K562 (cell line): ENCODE measurements around the gene NSMF. TPM values are rescaled to one million over a fixed set of nuclear protein-coding genes. Genes with fewer than 3 reads are reported as not detected.
A peak's percentile ranks its signal among the peaks of the same experiment; 100 is the strongest.

Experiments used
- ATAC-seq: fragments of 200-7000 bp; cut with Tn5 transposase; 3 replicates; pipeline ENCODE4 v1.9.1; 2020; ENCODE audit warnings: moderate library complexity
- BruUV-seq: library from RNA; stranded (reverse); fragments of 400-500 nt; replicated peaks from 2 replicates; lab custom pipeline; 2021; lab: Mats Ljungman, UMichigan
- CTCF ChIA-PET: fragments of 300-600 bp; formaldehyde crosslinking; extraction: SDS; loops from one replicate; lab custom pipeline; 2021; ENCODE audit warnings: low intra/inter-chr PET ratio; lab: Yijun Ruan, JAX
- POLR2A ChIA-PET: fragments of 300-600, 350-650 bp; sonication (Branson Sonifier 250); formaldehyde crosslinking; extraction: SDS; loops from one replicate; lab custom pipeline; 2021; ENCODE audit warnings: antibody characterized with exemption, inconsistent platforms; lab: Yijun Ruan, JAX
- DNase-seq, 4 experiments: peaks; one replicate each; pipeline versions ENCODE4 v3.0.0 to v3.0.0-alpha.2; 2011 to 2018; ENCODE audit warnings: low spot score in 3 of 4, mixed read lengths in 3 of 4; ENCODE audit errors: extremely low read depth in 1 of 4
- FAIRE-seq: peaks from 2 replicates; lab custom pipeline; 2011; peaks lifted over from hg19 to GRCh38; lab: Jason Lieb, UNC
- H2AFZ ChIP-seq: 2 replicates; pipeline ENCODE4 v1.6.0; 2011; ENCODE audit warnings: low read depth, low read length, control low read depth, inconsistent platforms
- H3K27ac ChIP-seq: fragments of 200-600 bp; 3 replicates; pipeline ENCODE4 v1.8.0; 2011; ENCODE audit warnings: low read depth, mild to moderate bottlenecking, control low read depth, inconsistent platforms, low read length, moderate library complexity, mixed read lengths; ENCODE audit errors: extremely low read depth
- H3K27me3 ChIP-seq, 2 experiments: fragments of 300-600 bp in 1 of 2; 2 replicates in 1 of 2; 3 replicates in 1 of 2; pipeline versions ENCODE4 v1.6.0 to v1.8.0; 2011; ENCODE audit warnings: inconsistent platforms in 2 of 2, low read length in 2 of 2, mild to moderate bottlenecking in 1 of 2, mixed read lengths in 1 of 2, moderate library complexity in 1 of 2; ENCODE audit not compliant: control insufficient read depth in 2 of 2, insufficient read depth in 2 of 2
- H3K36me3 ChIP-seq: fragments of 300-600 bp; 3 replicates; pipeline ENCODE4 v1.8.0; 2011; ENCODE audit warnings: mild to moderate bottlenecking, low read length, inconsistent platforms; ENCODE audit not compliant: control insufficient read depth, insufficient read depth
- H3K4me1 ChIP-seq, 2 experiments: fragments of 200-600 bp in 1 of 2; replicated peaks in 1 of 2; 2 replicates in 1 of 2; 3 replicates in 1 of 2; pipeline versions ENCODE4 v1.5.1 to v1.8.0; 2011; ENCODE audit warnings: inconsistent platforms in 2 of 2, low read length in 2 of 2, mild to moderate bottlenecking in 1 of 2, mixed read lengths in 1 of 2, moderate library complexity in 1 of 2; ENCODE audit not compliant: control insufficient read depth in 2 of 2, insufficient read depth in 2 of 2
- H3K4me2 ChIP-seq: 2 replicates; pipeline ENCODE4 v1.6.1; 2011; ENCODE audit warnings: low read length, control low read depth, inconsistent platforms, mixed read lengths; ENCODE audit not compliant: insufficient read depth
- H3K4me3 ChIP-seq: fragments of 200-600 bp; sonication (generic), shearing (Covaris generic); 2 replicates; pipeline ENCODE4 v1.5.1; 2016; ENCODE audit warnings: control low read depth, inconsistent platforms
- H3K79me2 ChIP-seq: fragments of 200-600 bp; 3 replicates; pipeline ENCODE4 v1.8.0; 2011; ENCODE audit warnings: low read length, inconsistent platforms; ENCODE audit not compliant: control insufficient read depth, insufficient read depth
- H3K9ac ChIP-seq, 2 experiments: 2 replicates each; pipeline versions ENCODE4 v1.6.0 to v1.6.1; 2011; ENCODE audit warnings: low read depth in 2 of 2, low read length in 2 of 2, control low read depth in 1 of 2, inconsistent platforms in 1 of 2, mild to moderate bottlenecking in 1 of 2, mixed read lengths in 1 of 2; ENCODE audit not compliant: insufficient read depth in 1 of 2
- H3K9me1 ChIP-seq: one replicate; pipeline ENCODE4 v1.6.0; 2011; ENCODE audit warnings: inconsistent platforms, mild to moderate bottlenecking, low read length, moderate library complexity; ENCODE audit not compliant: control insufficient read depth, insufficient read depth
- H3K9me3 ChIP-seq: replicated peaks from 2 replicates; pipeline ENCODE4 v1.5.1; 2011; ENCODE audit warnings: low read depth, low read length, inconsistent platforms; ENCODE audit not compliant: control insufficient read depth, insufficient read depth
- H4K20me1 ChIP-seq: replicated peaks from 2 replicates; pipeline ENCODE4 v1.6.1; 2011; ENCODE audit warnings: low read length, inconsistent platforms, mixed read lengths; ENCODE audit not compliant: control insufficient read depth, insufficient read depth
- CHAMP1 ChIP-seq: fragments of 450-650 bp; IDR thresholded peaks from 2 replicates; pipeline ENCODE4 v1.6.1; 2016; ENCODE audit warnings: mild to moderate bottlenecking
- GTF2E2 ChIP-seq: fragments of 200-800 bp; sonication (Bioruptor generic); IDR thresholded peaks from 2 replicates; pipeline ENCODE4 v1.6.1; 2016; ENCODE audit warnings: missing genetic modification characterization, missing compliant biosample characterization
- KLF10 ChIP-seq: fragments of 250-450 bp; sonication (Bioruptor Pico); IDR thresholded peaks from 2 replicates; pipeline ENCODE4 v1.6.1; 2021; ENCODE audit warnings: matching md5 sums
- MLLT1 ChIP-seq, 2 experiments: fragments of 450-650 bp; IDR thresholded peaks; 2 replicates each; pipeline ENCODE4 v1.6.1; 2016
- RCOR1 ChIP-seq, 2 experiments: IDR thresholded peaks; 2 replicates each; pipeline ENCODE4 v1.6.1; 2012; ENCODE audit warnings: low read depth in 2 of 2, low read length in 2 of 2, borderline replicate concordance in 1 of 2, improper control_type of control experiment in 1 of 2
- YY1 ChIP-seq, 3 experiments: IDR thresholded peaks; 2 replicates each; pipeline ENCODE4 v1.6.1; 2011; ENCODE audit warnings: low read length in 2 of 3, mild to moderate bottlenecking in 2 of 3, moderate library complexity in 2 of 3, borderline replicate concordance in 1 of 3, control low read depth in 1 of 3, low read depth in 1 of 3; ENCODE audit not compliant: insufficient read depth in 3 of 3, insufficient replicate concordance in 2 of 3, control insufficient read depth in 1 of 3, insufficient read length in 1 of 3; ENCODE audit errors: extremely low read depth in 1 of 3
- ZFX ChIP-seq: sonication (generic); formaldehyde crosslinking; IDR thresholded peaks from 2 replicates; pipeline ENCODE4 v1.8.0; 2022; ENCODE audit warnings: mild to moderate bottlenecking, missing genetic modification reagents, moderate library complexity
- ZNF134 ChIP-seq: fragments of 250-450 bp; sonication (Bioruptor Pico); conservative IDR thresholded peaks from 2 replicates; pipeline ENCODE4 v1.4.0; 2020
- ZNF395 ChIP-seq: fragments of 200-800 bp; sonication (Bioruptor generic); IDR thresholded peaks from 2 replicates; pipeline ENCODE4 v1.6.1; 2017; ENCODE audit warnings: missing genetic modification characterization, missing compliant biosample characterization
- ZNF584 ChIP-seq: fragments of 200-800 bp; sonication (Bioruptor generic); IDR thresholded peaks from 2 replicates; pipeline ENCODE4 v1.6.1; 2016; ENCODE audit warnings: low read depth, mild to moderate bottlenecking, missing genetic modification characterization, missing compliant biosample characterization
- WGBS: fragments of 100-300 bp; shearing (Covaris generic); methylation state at CpG from one replicate; pipeline ENCODE4 v1.1.6; 2016; ENCODE audit warnings: low coverage, mixed read lengths; ENCODE audit not compliant: insufficient coverage; ENCODE audit errors: missing lambda C conversion rate; 5-methylcytosine and 5-hydroxymethylcytosine counted together
- in situ Hi-C: fragments of 300-500 bp; cut with MboI; formaldehyde crosslinking; loops from 4 replicates; pipeline ENCODE4 v1.15.0; 2018; ENCODE audit warnings: inconsistent platforms, mixed read lengths
- intact Hi-C: fragments of 100-400 bp; cut with micrococcal nuclease; formaldehyde crosslinking; loops from 2 replicates; pipeline ENCODE4 v1.14.2; 2022
- polyA plus RNA-seq, 8 experiments: library from polyadenylated mRNA; depleted of rRNA in 4 of 8; stranded (reverse) in 5 of 8; unstranded in 3 of 8; fragments of >200 nt; fragmentation: Nextera tagmentation in 2 of 8; fragmentation: Illumina TruSeq in 1 of 8; extraction: Ambion mirVana in 2 of 8; extraction: Trizol in 1 of 8; gene quantifications; 2 replicates each; pipeline versions ENCODE4 v1.2.1 to v1.2.3, GENCODE V29; 2011 to 2014; ENCODE audit warnings: inconsistent platforms in 1 of 8, missing spikeins in 1 of 8
- total RNA-seq, 7 experiments: library from RNA; depleted of rRNA in 6 of 7; stranded (reverse); fragments of >200 nt in 6 of 7; fragmentation: Illumina TruSeq in 2 of 7; extraction: Trizol in 2 of 7; gene quantifications; 2 replicates each; pipeline versions ENCODE4 v1.2.1 to v1.2.3, GENCODE V29; 2011 to 2021; ENCODE audit warnings: low replicate concordance in 1 of 7

NSMF gene
- total and polyA plus RNA-seq, 9 of the 15 experiments (the other 6 are each of a cell fraction or from before 2014, with no cell fraction given) = 0.20 to 82.7 (median 29.3) TPM

- TF ChIP-seq CHAMP1 = no peak
Measured at GRCh38 chr9:137415451-137415850, 43.7 kb downstream of the NSMF start (continued).

- POLR2A ChIA-PET = interaction anchor here (0.6 to 2.0 kb wide), 3 partner anchors 10 to 135 kb away, joined by 3 to 8 read pairs (median 3); partner anchors contain the start of genes EXD3, NOXA1 and TOR4A
- FAIRE-seq = peak; percentile 60
- peak overlapping the region; percentile 87 for H3K27ac ChIP-seq
Measured at GRCh38 chr9:137412431-137412830, 46.7 kb downstream of the NSMF start.

More at GRCh38 chr9:137412431-137412830, 46.7 kb downstream of the NSMF start:
- Histone ChIP-seq H3K9ac (peak overlapping the region; percentile 62 to 81), H3K4me2 (peak overlapping the region; percentile 52; the same call in 1 of the 2 replicates), H3K36me3 (no peaks in the 10 kb centered on the region; the same call in 2 of the 3 replicates), H2AFZ (peak overlapping the region; percentile 33; the same call in 1 of the 2 replicates), H3K9me1 (no peaks in the 10 kb centered on the region), H3K27me3 (no peaks in the 10 kb centered on the region), H3K79me2 (peaks cover 50% of the 10 kb centered on the region), H4K20me1 (no peaks in the 10 kb centered on the region), H3K9me3 (no peaks in the 10 kb centered on the region), H3K4me3 (no peak overlapping the region), H3K4me1 (peaks cover 20 to 71% of the 10 kb centered on the region in 2 experiments)
- no TSS peak for BruUV-seq
- peak in 1 of 4 experiments; percentile 32 for DNase-seq
- 74% methylated on average over 10 of the region's 10 CpGs for WGBS
- intact Hi-C loops = no loop called here
- in situ Hi-C loops = no loop called here
- TF ChIP-seq RCOR1 (IDR thresholded peaks at IDR 0.05; ENCODE audit: borderline replicate concordance in 1 of 2, low read depth in 2 of 2, low read length in 2 of 2) (no peak), ZNF134 (no peak), GTF2E2 (tag) (no peak), MLLT1 (IDR thresholded peaks at IDR 0.05) (peak in 1 of 2 experiments; percentile 70; a peak in 2 of 4 replicates), YY1 (IDR thresholded peaks at IDR 0.05; ENCODE audit: borderline replicate concordance in 1 of 3, control insufficient read depth in 1 of 3, extremely low read depth in 1 of 3, insufficient read depth in 3 of 3, insufficient read length in 1 of 3, insufficient replicate concordance in 2 of 3, low read depth in 1 of 3, low read length in 2 of 3) (peak in 2 of 3 experiments; percentile 16 to 56), ZNF584 (CRISPR knock-in tag) (0 out of 2 replicates have a peak, but pooled peaks have one; percentile 13), ZNF395 (CRISPR knock-in tag) (peak; percentile 32; the same call in 1 of the 2 replicates), KLF10 (CRISPR knock-in tag) (no peak), ZFX (CRISPR knock-in tag) (peak; percentile 6; the same call in 1 of the 2 replicates)
- ATAC-seq = peak; percentile 38
- CTCF ChIA-PET = no interaction called here
